ENCODE results near the gene ZNF609.

Gene ZNF609

GRCh38 chr15:64706011-64706911 lies 245.9 kb downstream of the ZNF609 start:
- TF ChIP-seq CTCF (IDR thresholded peaks at IDR 0.05) = no peak
- no peaks in the 10 kb centered on the region for H3K27me3 ChIP-seq
- H3K4me1 ChIP-seq (ENCODE audit: control insufficient read depth in 1 of 2, insufficient read depth in 1 of 2, low read depth in 1 of 2, low read length in 1 of 2) = peaks cover 17 to 22% of the 10 kb centered on the region in 2 experiments
- H3K4me3 ChIP-seq (ENCODE audit: low read depth in 1 of 2, low read length in 1 of 2) = no peak overlapping the region
- no peaks in the 10 kb centered on the region for H3K36me3 ChIP-seq
- no peaks in the 10 kb centered on the region for H3K9me3 ChIP-seq
- no peak overlapping the region for H3K27ac ChIP-seq

GRCh38 chr15:64710676-64711428 lies 250.5 kb downstream of the ZNF609 start:
- no peaks in the 10 kb centered on the region for H3K36me3 ChIP-seq
- no peaks in the 10 kb centered on the region for H3K9me3 ChIP-seq
- H3K4me1 ChIP-seq (ENCODE audit: control insufficient read depth in 1 of 2, insufficient read depth in 1 of 2, low read depth in 1 of 2, low read length in 1 of 2) = no peaks in the 10 kb centered on the region
- no peaks in the 10 kb centered on the region for H3K27me3 ChIP-seq
- no peak for TF ChIP-seq CTCF (IDR thresholded peaks at IDR 0.05)
- H3K27ac ChIP-seq = no peak overlapping the region
- no peak overlapping the region for H3K4me3 ChIP-seq (ENCODE audit: low read depth in 1 of 2, low read length in 1 of 2)

GRCh38 chr15:64712353-64712752 lies 252.0 kb downstream of the ZNF609 start:
- Histone ChIP-seq H3K4me3 (ENCODE audit: low read depth in 1 of 2, low read length in 1 of 2) (no peak overlapping the region), H3K9me3 (no peaks in the 10 kb centered on the region), H3K4me1 (ENCODE audit: control insufficient read depth in 1 of 2, insufficient read depth in 1 of 2, low read depth in 1 of 2, low read length in 1 of 2) (no peaks in the 10 kb centered on the region), H3K36me3 (no peaks in the 10 kb centered on the region), H3K27ac (no peak overlapping the region), H3K27me3 (no peaks in the 10 kb centered on the region)
- no peak for TF ChIP-seq CTCF (IDR thresholded peaks at IDR 0.05)

- H3K4me1 ChIP-seq (ENCODE audit: control insufficient read depth in 1 of 2, insufficient read depth in 1 of 2, low read depth in 1 of 2, low read length in 1 of 2) = peaks cover 0 to 10% of the 10 kb centered on the region in 2 experiments
- no peaks in the 10 kb centered on the region for H3K27me3 ChIP-seq
- no peak overlapping the region for H3K27ac ChIP-seq
- TF ChIP-seq CTCF (IDR thresholded peaks at IDR 0.05) = no peak
- no peaks in the 10 kb centered on the region for H3K9me3 ChIP-seq
- H3K36me3 ChIP-seq = no peaks in the 10 kb centered on the region
- no peak overlapping the region for H3K4me3 ChIP-seq (ENCODE audit: low read depth in 1 of 2, low read length in 1 of 2)
These were observed 253.2 kb downstream of the ZNF609 start for GRCh38 chr15:64713592-64713991.

- no peaks in the 10 kb centered on the region for H3K9me3 ChIP-seq
- TF ChIP-seq CTCF (IDR thresholded peaks at IDR 0.05) = no peak
- H3K27ac ChIP-seq = no peak overlapping the region
- no peaks in the 10 kb centered on the region for H3K27me3 ChIP-seq
- no peaks in the 10 kb centered on the region for H3K36me3 ChIP-seq
- no peak overlapping the region for H3K4me3 ChIP-seq (ENCODE audit: low read depth in 1 of 2, low read length in 1 of 2)
- H3K4me1 ChIP-seq (ENCODE audit: control insufficient read depth in 1 of 2, insufficient read depth in 1 of 2, low read depth in 1 of 2, low read length in 1 of 2) = peaks cover 0 to 10% of the 10 kb centered on the region in 2 experiments
These were observed 256.1 kb downstream of the ZNF609 start for GRCh38 chr15:64716452-64716851.
